H1 (cell line): ENCODE data around the gene CALY. TPM values are rescaled to one million over a fixed set of nuclear protein-coding genes. Genes with fewer than 3 reads are reported as not detected.

Source experiments
- CTCF ChIA-PET: fragments of 300-600 bp; sonication (Branson Sonifier 250); formaldehyde crosslinking; loops from one replicate; lab custom pipeline; 2021; ENCODE audit not compliant: partially characterized antibody; lab: Charles Lee
- POLR2A ChIA-PET: fragments of 300-600 bp; sonication (Branson Sonifier 250); formaldehyde crosslinking; loops from one replicate; lab custom pipeline; 2021; ENCODE audit warnings: inconsistent platforms; ENCODE audit not compliant: partially characterized antibody; lab: Charles Lee
- DNase-seq, 2 experiments: peaks; one replicate each; pipeline versions ENCODE4 v3.0.0 to v3.0.0-alpha.2; 2010 to 2022; ENCODE audit warnings: low spot score in 2 of 2, low read depth in 1 of 2, mixed read lengths in 1 of 2
- FAIRE-seq: peaks from 2 replicates; lab custom pipeline; 2011; peaks lifted over from hg19 to GRCh38; lab: Jason Lieb, UNC
- H2AFZ ChIP-seq: 2 replicates; pipeline ENCODE4 v1.8.1; 2012; ENCODE audit warnings: low read length, inconsistent platforms
- H2AK5ac ChIP-seq: 2 replicates; pipeline ENCODE4 v1.6.1; 2013; ENCODE audit warnings: low read depth, low read length
- H2BK120ac ChIP-seq: replicated peaks from 2 replicates; pipeline ENCODE3; 2013; ENCODE audit warnings: low read depth, low read length, inconsistent platforms
- H2BK12ac ChIP-seq: 2 replicates; pipeline ENCODE4 v1.6.1; 2013; ENCODE audit warnings: low read depth, low read length
- H2BK15ac ChIP-seq: 2 replicates; pipeline ENCODE4 v1.6.1; 2013; ENCODE audit warnings: low read length
- H2BK20ac ChIP-seq: 2 replicates; pipeline ENCODE4 v1.6.1; 2013; ENCODE audit warnings: low read length
- H2BK5ac ChIP-seq: 2 replicates; pipeline ENCODE4 v1.6.1; 2013; ENCODE audit warnings: low read depth, low read length
- H3K14ac ChIP-seq: 2 replicates; pipeline ENCODE4 v1.6.1; 2013; ENCODE audit warnings: inconsistent platforms; ENCODE audit not compliant: insufficient read length
- H3K18ac ChIP-seq: 2 replicates; pipeline ENCODE4 v1.6.1; 2013; ENCODE audit warnings: low read length; ENCODE audit errors: extremely low read depth
- H3K23ac ChIP-seq: 2 replicates; pipeline ENCODE4 v1.6.1; 2013; ENCODE audit warnings: inconsistent platforms; ENCODE audit not compliant: insufficient read length
- H3K23me2 ChIP-seq: 2 replicates; pipeline ENCODE4 v1.6.1; 2013; ENCODE audit warnings: low read depth, low read length
- H3K27ac ChIP-seq: 2 replicates; pipeline ENCODE4 v1.6.1; 2011; ENCODE audit warnings: low read depth, low read length, inconsistent platforms
- H3K27me3 ChIP-seq, 4 experiments: replicated peaks in 1 of 4; 1 replicate in 1 of 4; 2 replicates in 3 of 4; pipeline versions ENCODE4 v1.6.1 to v1.8.1; 2011 to 2013; ENCODE audit warnings: low read length in 3 of 4, mild to moderate bottlenecking in 3 of 4, inconsistent platforms in 2 of 4, mixed read lengths in 2 of 4, moderate library complexity in 1 of 4; ENCODE audit not compliant: control insufficient read depth in 3 of 4, insufficient read depth in 3 of 4; ENCODE audit errors: extremely low read depth in 1 of 4
- H3K36me3 ChIP-seq, 4 experiments: 2 replicates each; pipeline versions ENCODE4 v1.6.1 to v1.8.1; 2011 to 2013; ENCODE audit warnings: mild to moderate bottlenecking in 4 of 4, low read length in 3 of 4, moderate library complexity in 2 of 4, control low read depth in 1 of 4, inconsistent platforms in 1 of 4; ENCODE audit not compliant: insufficient read depth in 4 of 4, control insufficient read depth in 2 of 4
- H3K4ac ChIP-seq: replicated peaks from 2 replicates; pipeline ENCODE3; 2013; ENCODE audit warnings: low read length, low read depth, mixed read lengths, inconsistent platforms; ENCODE audit not compliant: insufficient read length
- H3K4me1 ChIP-seq, 4 experiments: replicated peaks in 1 of 4; 1 replicate in 1 of 4; 2 replicates in 3 of 4; pipeline versions ENCODE4 v1.6.1 to v1.8.1; 2011 to 2013; ENCODE audit warnings: low read length in 3 of 4, inconsistent platforms in 2 of 4, mixed read lengths in 1 of 4; ENCODE audit not compliant: insufficient read depth in 4 of 4, control insufficient read depth in 3 of 4
- H3K4me2 ChIP-seq, 2 experiments: 2 replicates each; pipeline versions ENCODE4 v1.6.1 to v1.8.1; 2011 to 2013; ENCODE audit warnings: low read depth in 2 of 2, low read length in 2 of 2, control low read depth in 1 of 2, inconsistent platforms in 1 of 2, mild to moderate bottlenecking in 1 of 2; ENCODE audit not compliant: insufficient read depth in 1 of 2
- H3K4me3 ChIP-seq, 4 experiments: fragments of 200-600, 300-600 bp in 1 of 4; sonication (generic), shearing (Covaris generic), sonication (Bioruptor Twin) in 1 of 4; 2 replicates each; pipeline versions ENCODE4 v1.5.1 to v1.8.1; 2011 to 2016; ENCODE audit warnings: low read length in 4 of 4, low read depth in 3 of 4, control low read depth in 2 of 4, inconsistent platforms in 2 of 4, mild to moderate bottlenecking in 2 of 4, mixed read lengths in 1 of 4, moderate library complexity in 1 of 4; ENCODE audit not compliant: insufficient read depth in 2 of 4; ENCODE audit errors: extremely low read depth in 1 of 4
- H3K56ac ChIP-seq: replicated peaks from 2 replicates; pipeline ENCODE3; 2013; ENCODE audit warnings: low read depth, mild to moderate bottlenecking, mixed read lengths, low read length, inconsistent platforms; ENCODE audit not compliant: insufficient read length
- H3K79me1 ChIP-seq: 2 replicates; pipeline ENCODE4 v1.6.1; 2013; ENCODE audit warnings: low read depth, low read length, control low read depth
- H3K79me2 ChIP-seq, 2 experiments: 2 replicates each; pipeline versions ENCODE4 v1.6.1 to v1.8.1; 2012 to 2013; ENCODE audit warnings: low read length in 2 of 2, mild to moderate bottlenecking in 2 of 2, inconsistent platforms in 1 of 2; ENCODE audit not compliant: insufficient read depth in 2 of 2, control insufficient read depth in 1 of 2
- H3K9ac ChIP-seq, 4 experiments: replicated peaks in 1 of 4; 1 replicate in 1 of 4; 2 replicates in 3 of 4; pipeline versions ENCODE4 v1.6.1 to v1.8.1; 2011 to 2013; ENCODE audit warnings: low read depth in 3 of 4, low read length in 3 of 4, control low read depth in 2 of 4, mild to moderate bottlenecking in 2 of 4, moderate library complexity in 2 of 4, inconsistent platforms in 1 of 4; ENCODE audit errors: extremely low read depth in 1 of 4
- H3K9me3 ChIP-seq, 2 experiments: 2 replicates each; pipeline versions ENCODE4 v1.6.1 to v1.8.1; 2012 to 2013; ENCODE audit warnings: mild to moderate bottlenecking in 2 of 2, moderate library complexity in 2 of 2, control low read depth in 1 of 2, inconsistent platforms in 1 of 2, low read depth in 1 of 2, low read length in 1 of 2, mixed read lengths in 1 of 2; ENCODE audit not compliant: insufficient read depth in 2 of 2
- H4K20me1 ChIP-seq, 2 experiments: replicated peaks in 1 of 2; 2 replicates each; pipeline versions ENCODE3 to v1.8.1; 2011 to 2013; ENCODE audit warnings: inconsistent platforms in 2 of 2, low read length in 2 of 2, mild to moderate bottlenecking in 1 of 2; ENCODE audit not compliant: insufficient read depth in 2 of 2, control insufficient read depth in 1 of 2
- H4K5ac ChIP-seq: 2 replicates; pipeline ENCODE4 v1.6.1; 2013; ENCODE audit warnings: low read length, low read depth, mixed read lengths, inconsistent platforms; ENCODE audit not compliant: insufficient read length
- H4K8ac ChIP-seq: 2 replicates; pipeline ENCODE4 v1.8.0; 2013; ENCODE audit warnings: mild to moderate bottlenecking, moderate library complexity, low read length, inconsistent platforms; ENCODE audit not compliant: insufficient read depth; ENCODE audit errors: extremely low read depth
- H4K91ac ChIP-seq: replicated peaks from 2 replicates; pipeline ENCODE3; 2013; ENCODE audit warnings: low read length, mixed read lengths, inconsistent platforms; ENCODE audit not compliant: insufficient read length
- BACH1 ChIP-seq: IDR thresholded peaks from 2 replicates; pipeline ENCODE4 v1.6.1; 2012; ENCODE audit warnings: low read length, improper control_type of control experiment
- BCL11A ChIP-seq, 2 experiments: IDR thresholded peaks; one replicate each; pipeline ENCODE4 v1.6.1; 2011; ENCODE audit warnings: low read depth in 2 of 2, low read length in 2 of 2, mild to moderate bottlenecking in 2 of 2
- CTBP2 ChIP-seq: IDR thresholded peaks from 2 replicates; pipeline ENCODE4 v1.7.0; 2011; ENCODE audit warnings: borderline replicate concordance, mild to moderate bottlenecking, moderate library complexity, mixed read lengths, low read length; ENCODE audit not compliant: insufficient read depth, insufficient read length
- EZH2 ChIP-seq: fragments of 200-600 bp; sonication (generic); IDR thresholded peaks from 2 replicates; pipeline ENCODE4 v1.7.1; 2012; ENCODE audit warnings: low read depth, mild to moderate bottlenecking, moderate library complexity, low read length, inconsistent platforms; ENCODE audit not compliant: severe bottlenecking
- GTF2F1 ChIP-seq: IDR thresholded peaks from 2 replicates; pipeline ENCODE4 v1.6.1; 2012; ENCODE audit warnings: low read depth, low read length, improper control_type of control experiment, borderline replicate concordance
- HDAC2 ChIP-seq, 2 experiments: fragments of 300-600 bp in 1 of 2; sonication (generic) in 1 of 2; IDR thresholded peaks; 2 replicates each; pipeline ENCODE4 v1.6.1; 2011 to 2012; ENCODE audit warnings: low read depth in 2 of 2, low read length in 2 of 2, mild to moderate bottlenecking in 2 of 2, moderate library complexity in 2 of 2, borderline replicate concordance in 1 of 2, inconsistent platforms in 1 of 2
- POLR2A ChIP-seq, 2 experiments: IDR thresholded peaks; 1 replicate in 1 of 2; 2 replicates in 1 of 2; pipeline ENCODE4 v1.6.1; 2011; ENCODE audit warnings: low read depth in 2 of 2, low read length in 2 of 2, mild to moderate bottlenecking in 2 of 2; ENCODE audit errors: control extremely low read depth in 1 of 2
- SIRT6 ChIP-seq: IDR thresholded peaks from one replicate; pipeline ENCODE4 v1.7.1; 2012; ENCODE audit warnings: low read length, inconsistent platforms
- SP1 ChIP-seq: IDR thresholded peaks from 2 replicates; pipeline ENCODE4 v1.6.1; 2011; ENCODE audit warnings: low read depth, low read length
- ZNF274 ChIP-seq: IDR thresholded peaks from 2 replicates; pipeline ENCODE4 v1.7.0; 2012; ENCODE audit warnings: low read length, borderline replicate concordance; ENCODE audit errors: extremely low read depth
- WGBS, 2 experiments: shearing (Covaris generic) in 1 of 2; methylation state at CpG; one replicate each; pipeline versions ENCODE4 v1.1.6 to v1.1.7; 2013 to 2015; ENCODE audit warnings: low lambda C conversion rate in 2 of 2, mixed read lengths in 2 of 2, inconsistent platforms in 1 of 2, low coverage in 1 of 2, missing lambda C conversion rate in 1 of 2; ENCODE audit not compliant: insufficient replicate concordance in 2 of 2, insufficient coverage in 1 of 2, insufficient read length in 1 of 2; ENCODE audit errors: extremely low coverage in 1 of 2, missing lambda C conversion rate in 1 of 2; 5-methylcytosine and 5-hydroxymethylcytosine counted together
- polyA plus RNA-seq, 7 experiments: library from polyadenylated mRNA; depleted of rRNA in 3 of 7; stranded (reverse) in 5 of 7; unstranded in 2 of 7; fragments of >200 nt in 5 of 7; fragments of 200-250 nt in 2 of 7; gene quantifications; 1 replicate in 5 of 7; 2 replicates in 1 of 7; 4 replicates in 1 of 7; pipeline versions ENCODE4 v1.2.1 to v1.2.3, GENCODE V29; 2011 to 2013; ENCODE audit warnings: missing spikeins in 2 of 7, mixed read lengths in 2 of 7
- total RNA-seq: library from RNA; stranded (reverse); fragmentation: NEBNext Ultra II Directional; extraction: Animal tissue kit (Norgen Biotek cat#: 25700); gene quantifications from 2 replicates; pipeline ENCODE4 v1.2.1, GENCODE V29; 2021
- TF ChIP-seq, protein P1 (sequence below): IDR thresholded peaks from 2 replicates; pipeline ENCODE4 v1.6.1; 2011; ENCODE audit warnings: low read depth, mild to moderate bottlenecking, low read length; ENCODE audit not compliant: insufficient read depth

CALY gene
- total and polyA plus RNA-seq, 2 of the 8 experiments (the other 6 are each of a cell fraction or from before 2014, with no cell fraction given): 1.3 to 1.5 TPM

DNA sequence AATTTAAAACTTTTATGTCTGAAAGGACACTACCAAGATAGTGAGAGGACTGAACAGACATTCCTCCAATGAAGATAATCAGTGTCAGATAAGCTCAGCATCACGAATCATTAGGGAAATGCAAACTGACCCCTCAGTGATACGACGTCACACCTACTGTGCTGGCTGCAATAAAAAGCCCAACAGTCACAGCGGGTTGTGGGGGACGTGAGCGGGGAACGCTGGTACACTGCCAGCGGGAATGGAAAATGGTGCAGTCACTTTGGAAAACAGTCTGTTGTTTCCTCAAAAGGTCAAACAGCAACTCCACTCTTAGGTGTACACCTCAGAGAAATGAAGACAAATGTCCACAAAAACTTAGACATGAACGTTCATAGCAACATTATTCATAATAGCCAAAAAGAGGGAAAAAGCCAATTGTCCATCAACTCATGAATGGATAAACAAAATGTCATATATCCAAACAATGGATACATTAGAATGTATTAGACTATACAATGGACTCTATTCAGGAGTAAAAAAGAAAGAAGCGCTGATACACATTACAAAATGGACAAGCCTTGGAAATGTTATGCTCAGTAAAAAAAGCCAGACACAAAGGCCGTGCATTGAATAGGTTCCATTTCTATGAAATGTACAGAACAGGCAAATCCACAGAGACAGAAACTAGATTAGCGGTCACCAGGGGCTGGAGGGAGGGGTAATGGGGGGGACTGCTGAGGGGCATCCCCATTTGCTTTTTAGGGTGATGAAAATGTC lies 38.8 kb upstream of the CALY start:
- H3K23me2 ChIP-seq: peaks cover 16% of the 10 kb centered on the region; the same call in 1 of the 2 replicates
- H2BK12ac ChIP-seq: no peak overlapping the region
- WGBS, 2 experiments: 86% methylated on average over 12 of the region's 12 CpGs; no CpG with 5 or more reads in 1 of the 2 experiments
- H2AK5ac ChIP-seq: 0 out of 2 replicates have a peak overlapping the region, but pooled peaks have one; percentile 13
- no peak overlapping the region for H4K8ac ChIP-seq
- H2AFZ ChIP-seq: no peak overlapping the region
- ChIA-PET CTCF (interaction anchor here (2.2 to 3.0 kb wide), 2 partner anchors 23 to 47 kb away, joined by 11 to 15 read pairs; no protein-coding TSS in a partner anchor), POLR2A (interaction anchor here (0.6 to 0.9 kb wide), 3 partner anchors 22 to 151 kb away, joined by 3 read pairs; partner anchors contain the start of gene PRAP1)
- H3K36me3 ChIP-seq: peaks cover 0 to 2% (median 0%) of the 10 kb centered on the region in 4 experiments; a peak in 3 of 8 replicates
- FAIRE-seq (no peak), DNase-seq (no peak)
- H3K9ac ChIP-seq: no peak overlapping the region
- H4K5ac ChIP-seq: no peak overlapping the region
- H3K4me2 ChIP-seq: no peak overlapping the region
- no peak overlapping the region for H3K4me3 ChIP-seq
- H2BK15ac ChIP-seq: no peak overlapping the region
- H3K14ac ChIP-seq: no peak overlapping the region
- H2BK120ac ChIP-seq: no peak overlapping the region
- no peak overlapping the region for H2BK20ac ChIP-seq
- no peak overlapping the region for H3K23ac ChIP-seq
- no peak overlapping the region for H3K18ac ChIP-seq
- H3K56ac ChIP-seq: no peak overlapping the region
- no peak overlapping the region for H3K4ac ChIP-seq
- peaks cover 7% of the 10 kb centered on the region for H3K79me1 ChIP-seq
- H3K4me1 ChIP-seq: peaks cover 0 to 3% (median under 1%) of the 10 kb centered on the region in 4 experiments; a peak in 5 of 7 replicates
- peaks cover 8 to 48% (median 30%) of the 10 kb centered on the region in 4 experiments for H3K27me3 ChIP-seq
- H4K91ac ChIP-seq: no peak overlapping the region
- no peak overlapping the region for H3K27ac ChIP-seq
- H3K79me2 ChIP-seq: peaks cover 0 to 3% of the 10 kb centered on the region in 2 experiments; a peak in 2 of 4 replicates
- H2BK5ac ChIP-seq: no peak overlapping the region
- no peaks in the 10 kb centered on the region for H3K9me3 ChIP-seq
- peaks cover 0 to 6% of the 10 kb centered on the region in 2 experiments for H4K20me1 ChIP-seq
- TF ChIP-seq GTF2F1 (no peak), EZH2 (no peak), HDAC2 (IDR thresholded peaks at IDR 0.05; ENCODE audit: borderline replicate concordance in 1 of 2, low read depth in 2 of 2, low read length in 2 of 2) (no peak), CTBP2 (no peak), SP1 (no peak), BCL11A (IDR thresholded peaks at IDR 0.05; ENCODE audit: low read depth in 2 of 2, low read length in 2 of 2) (no peak), ZNF274 (no peak), BACH1 (no peak), POLR2A (IDR thresholded peaks at IDR 0.05; ENCODE audit: control extremely low read depth in 1 of 2, low read depth in 2 of 2, low read length in 2 of 2) (no peak), SIRT6 (no peak)
- TF ChIP-seq, protein P1, sequence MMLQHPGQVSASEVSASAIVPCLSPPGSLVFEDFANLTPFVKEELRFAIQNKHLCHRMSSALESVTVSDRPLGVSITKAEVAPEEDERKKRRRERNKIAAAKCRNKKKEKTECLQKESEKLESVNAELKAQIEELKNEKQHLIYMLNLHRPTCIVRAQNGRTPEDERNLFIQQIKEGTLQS: no peak
